HG03108 (cell line): ENCODE data around the gene HID1.

Experiments
- ATAC-seq: cut with Tn5 transposase; IDR thresholded peaks from one replicate; pipeline ENCODE4 v1.9.1; 2021; ENCODE audit warnings: moderate library complexity; ENCODE audit not compliant: unreplicated experiment

HID1 gene

GRCh38 chr17:74950207-74950606, 22.4 kb downstream of the HID1 start:
- ATAC-seq, result no peak

GRCh38 chr17:74949455-74950115, 23.0 kb downstream of the HID1 start:
- ATAC-seq, result no peak

- no peak for ATAC-seq
Observed at GRCh38 chr17:74947041-74947754, 25.4 kb downstream of the HID1 start.

GRCh38 chr17:74946641-74947040, 25.9 kb downstream of the HID1 start:
- no peak for ATAC-seq

GRCh38 chr17:74945543-74945942, 27.0 kb downstream of the HID1 start:
- ATAC-seq, result no peak

- no peak for ATAC-seq
Observed at GRCh38 chr17:74943808-74944522, 28.6 kb downstream of the HID1 start.

GRCh38 chr17:74941128-74941725, 31.3 kb downstream of the HID1 start:
- ATAC-seq, result no peak

- no peak for ATAC-seq
Observed at GRCh38 chr17:74939534-74939933, 33.0 kb downstream of the HID1 start.

- no peak for ATAC-seq
Observed at GRCh38 chr17:74938194-74938950, 34.2 kb downstream of the HID1 start.

- ATAC-seq, result no peak
Observed at GRCh38 chr17:74937064-74938051, 35.2 kb downstream of the HID1 start.

GRCh38 chr17:74936470-74936799, 36.1 kb downstream of the HID1 start:
- no peak for ATAC-seq

- no peak for ATAC-seq
Observed at GRCh38 chr17:74935585-74936469, 36.7 kb downstream of the HID1 start, which contains the start of gene OTOP3. TSS of gene OTOP3 (plus strand) at chr17:74935898. CDS start at chr17:74935922, 24 bp downstream.

GRCh38 chr17:74935048-74935447, 37.5 kb downstream of the HID1 start:
- ATAC-seq, result no peak

GRCh38 chr17:74930535-74931036, 42.0 kb downstream of the HID1 start:
- ATAC-seq, result no peak

- ATAC-seq, result no peak
Observed at GRCh38 chr17:74928786-74929185, 43.8 kb downstream of the HID1 start.

GRCh38 chr17:74925242-74925641, 47.3 kb downstream of the HID1 start:
- ATAC-seq, result no peak

- ATAC-seq, result no peak
Observed at GRCh38 chr17:74924250-74924948, 48.2 kb downstream of the HID1 start, which contains the start of gene OTOP2. TSS of gene OTOP2 (plus strand) at chr17:74924273. CDS start at chr17:74924633, 360 bp downstream.
